ENCODE results near the gene TTN. TPM values are rescaled to one million over a fixed set of nuclear protein-coding genes. Genes with fewer than 3 reads are reported as not detected.
"Not testable (repeated sequence)": the region's sequence is repeated elsewhere in the genome, so short reads cannot be mapped to it uniquely, and the experiment has no call there.

TTN gene
- total RNA-seq, 1 experiment from 2014 or later, result not detected

- Histone ChIP-seq H3K27me3 (peaks cover 21% of the 10 kb centered on the region), H3K9me3 (no peaks in the 10 kb centered on the region), H3K36me3 (no peaks in the 10 kb centered on the region), H3K4me3 (no peak overlapping the region)
- DNase-seq, result no peak
Measured at GRCh38 chr2:178718988-178719387, 88.2 kb downstream of the TTN start.

DNA sequence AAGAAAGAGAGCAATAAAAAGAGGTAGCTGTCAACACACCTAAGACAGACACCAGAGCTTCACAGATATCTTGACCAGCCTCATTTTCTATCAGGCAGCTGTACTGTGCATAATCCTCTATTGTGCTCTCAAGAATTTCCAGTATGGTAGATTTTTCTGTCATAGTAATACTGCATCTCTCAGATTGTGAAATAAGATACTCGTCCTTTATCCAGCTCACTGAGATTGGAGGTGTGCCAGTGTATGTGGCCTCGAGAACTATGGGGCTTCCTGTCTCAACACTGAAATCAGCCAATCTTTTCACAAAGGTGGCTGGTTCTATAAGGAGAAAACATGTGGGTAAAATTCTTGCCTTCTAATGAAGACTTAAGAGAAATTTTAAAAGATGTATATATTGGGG lies 88.9 kb downstream of the TTN start:
- Histone ChIP-seq H3K27me3 (peaks cover 22% of the 10 kb centered on the region), H3K9me3 (no peaks in the 10 kb centered on the region), H3K4me3 (no peak overlapping the region), H3K36me3 (no peaks in the 10 kb centered on the region)
- no peak for DNase-seq

DNA sequence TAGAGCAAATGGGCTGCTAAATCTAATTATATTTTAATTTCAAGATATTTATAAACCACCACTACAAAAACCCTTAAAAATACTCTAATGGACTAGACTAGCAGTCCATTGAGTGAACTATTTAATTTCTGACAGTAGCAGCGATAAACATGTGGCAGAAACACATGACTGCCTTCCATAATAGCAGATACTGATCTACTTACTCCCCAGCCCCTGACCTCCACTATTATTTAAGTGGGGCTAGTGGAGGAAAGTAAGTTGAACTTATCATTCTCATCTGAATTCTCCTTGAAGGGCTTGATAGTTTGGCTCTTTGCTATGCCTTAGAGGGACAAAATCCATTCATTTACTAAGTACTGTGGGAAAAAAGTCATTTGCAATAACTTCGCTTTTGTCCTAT lies 90.8 kb downstream of the TTN start:
- Histone ChIP-seq H3K36me3 (no peaks in the 10 kb centered on the region), H3K4me3 (no peak overlapping the region), H3K9me3 (no peaks in the 10 kb centered on the region), H3K27me3 (peaks cover 19% of the 10 kb centered on the region)
- DNase-seq, result no peak

- no peaks in the 10 kb centered on the region for H3K36me3 ChIP-seq
- H3K27me3 ChIP-seq, result peaks cover 16% of the 10 kb centered on the region
- no peak for DNase-seq
- H3K9me3 ChIP-seq, result no peaks in the 10 kb centered on the region
- no peak overlapping the region for H3K4me3 ChIP-seq
Measured at GRCh38 chr2:178715366-178715765, 91.9 kb downstream of the TTN start.

- Histone ChIP-seq H3K4me3 (no peak overlapping the region), H3K9me3 (no peaks in the 10 kb centered on the region), H3K36me3 (no peaks in the 10 kb centered on the region), H3K27me3 (peaks cover 33% of the 10 kb centered on the region)
- DNase-seq, result no peak
Measured at GRCh38 chr2:178707476-178707875, 99.7 kb downstream of the TTN start.

GRCh38 chr2:178704876-178705275 lies 102.3 kb downstream of the TTN start:
- no peak for DNase-seq

GRCh38 chr2:178702361-178702760 lies 104.9 kb downstream of the TTN start:
- DNase-seq, result no peak
- Histone ChIP-seq H3K4me3 (no peak overlapping the region), H3K36me3 (no peaks in the 10 kb centered on the region), H3K9me3 (no peaks in the 10 kb centered on the region), H3K27me3 (peaks cover 18% of the 10 kb centered on the region)

More at GRCh38 chr2:178704876-178705275, 102.3 kb downstream of the TTN start:
- Histone ChIP-seq H3K4me3 (no peak overlapping the region), H3K36me3 (no peaks in the 10 kb centered on the region), H3K9me3 (no peaks in the 10 kb centered on the region), H3K27me3 (peaks cover 31% of the 10 kb centered on the region)

DNA sequence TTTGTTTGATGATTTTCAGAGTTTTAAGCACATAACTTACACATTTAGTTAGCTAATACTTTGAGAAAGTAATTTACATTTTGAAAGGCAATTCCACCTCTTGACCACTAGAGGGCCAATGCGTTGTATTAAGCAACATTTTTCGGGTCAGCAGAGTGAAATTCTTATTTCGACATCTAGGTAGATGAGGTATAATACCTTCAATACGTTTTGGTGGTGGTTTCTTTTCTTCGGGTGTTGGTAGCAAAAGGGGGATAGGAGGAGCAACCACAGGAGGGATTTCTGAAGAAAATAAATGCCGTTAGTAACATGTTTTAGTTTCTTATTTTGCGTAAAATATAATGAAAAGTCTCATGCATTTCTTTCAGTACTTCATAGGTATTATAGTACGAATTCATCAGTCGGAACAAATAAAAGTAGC lies 106.3 kb downstream of the TTN start:
- no peak for DNase-seq
- H3K9me3 ChIP-seq, result no peaks in the 10 kb centered on the region
- no peaks in the 10 kb centered on the region for H3K36me3 ChIP-seq
- H3K27me3 ChIP-seq, result peaks cover 14% of the 10 kb centered on the region; the same call in 1 of the 2 replicates
- H3K4me3 ChIP-seq, result no peak overlapping the region

DNA sequence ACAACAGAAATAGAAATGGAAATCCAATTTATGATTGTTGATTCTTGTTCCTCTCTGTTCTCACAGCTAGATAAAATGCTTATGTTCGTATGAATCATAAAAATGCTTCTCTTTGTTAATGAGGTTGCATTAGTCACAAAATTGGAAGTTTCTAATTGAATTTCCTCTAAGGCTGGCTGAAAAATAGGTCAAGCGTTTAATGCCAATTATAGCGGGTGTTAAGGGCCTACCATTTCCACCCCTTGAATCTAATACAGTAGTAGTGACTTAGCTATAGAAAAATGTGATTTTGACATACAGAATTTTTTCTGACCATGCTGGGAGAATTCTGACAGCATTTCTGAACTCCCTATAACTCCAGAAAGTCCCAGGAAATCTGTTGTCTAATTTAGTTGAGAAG lies 107.1 kb downstream of the TTN start:
- no peaks in the 10 kb centered on the region for H3K36me3 ChIP-seq
- no peak overlapping the region for H3K4me3 ChIP-seq
- peaks cover 14% of the 10 kb centered on the region; the same call in 1 of the 2 replicates for H3K27me3 ChIP-seq
- no peaks in the 10 kb centered on the region for H3K9me3 ChIP-seq
- no peak for DNase-seq

GRCh38 chr2:178692845-178693244 lies 114.4 kb downstream of the TTN start:
- Histone ChIP-seq H3K36me3 (no peaks in the 10 kb centered on the region), H3K9me3 (no peaks in the 10 kb centered on the region), H3K27me3 (peaks cover 31% of the 10 kb centered on the region), H3K4me3 (no peak overlapping the region)
- DNase-seq, result no peak

DNA sequence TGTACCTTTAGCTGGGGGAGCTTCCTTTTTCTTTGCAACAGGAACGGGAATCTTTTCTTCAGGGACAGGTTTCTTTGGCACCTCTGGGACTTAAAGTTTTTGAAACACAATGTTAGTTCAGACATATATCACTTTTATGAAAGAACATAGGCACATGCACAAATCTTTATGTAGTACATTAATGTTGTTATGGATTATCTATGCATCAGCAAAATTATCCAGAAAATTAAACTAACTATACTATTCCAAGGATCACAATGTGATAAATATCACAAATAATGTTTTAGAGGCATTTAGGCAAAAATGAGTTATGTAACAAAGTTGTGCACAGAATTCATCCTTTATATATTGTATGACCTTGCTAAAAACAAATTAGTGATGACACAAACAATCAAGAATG lies 117.4 kb downstream of the TTN start:
- Histone ChIP-seq H3K36me3 (no peaks in the 10 kb centered on the region), H3K9me3 (no peaks in the 10 kb centered on the region)
- no peak for DNase-seq

GRCh38 chr2:178683877-178684276 lies 123.3 kb downstream of the TTN start:
- Histone ChIP-seq H3K9me3 (no peaks in the 10 kb centered on the region), H3K36me3 (no peaks in the 10 kb centered on the region), H3K27me3 (peaks cover 19% of the 10 kb centered on the region), H3K4me3 (no peak overlapping the region)
- no peak for DNase-seq

More for the DNA sequence above, 117.4 kb downstream of the TTN start:
- Histone ChIP-seq H3K4me3 (no peak overlapping the region), H3K27me3 (peaks cover 22% of the 10 kb centered on the region)

- peaks cover 14% of the 10 kb centered on the region for H3K27me3 ChIP-seq
- no peak overlapping the region for H3K4me3 ChIP-seq
- H3K9me3 ChIP-seq, result no peaks in the 10 kb centered on the region
- no peak for DNase-seq
- no peaks in the 10 kb centered on the region for H3K36me3 ChIP-seq
Measured at GRCh38 chr2:178681081-178681480, 126.1 kb downstream of the TTN start.

DNA sequence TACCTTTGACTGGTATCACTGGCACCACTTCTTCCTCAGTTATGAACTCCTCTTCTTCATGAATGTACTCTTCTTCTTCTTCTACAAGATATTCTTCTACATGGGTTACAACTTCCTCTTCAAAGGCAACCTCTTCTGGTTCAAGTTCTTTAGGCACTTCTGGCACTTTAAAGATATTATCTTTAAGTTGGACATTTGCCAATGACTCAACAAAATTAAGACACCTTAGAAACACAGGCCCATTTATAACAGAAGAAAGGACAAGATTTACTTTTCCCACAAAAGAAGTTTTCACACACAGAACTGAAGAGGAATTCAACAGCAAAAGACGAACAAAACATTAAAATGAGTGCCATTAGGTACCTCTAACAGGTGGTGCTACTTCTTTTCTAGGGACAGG lies 127.3 kb downstream of the TTN start:
- no peak for DNase-seq
- peaks cover 15% of the 10 kb centered on the region for H3K27me3 ChIP-seq
- H3K9me3 ChIP-seq, result no peaks in the 10 kb centered on the region
- H3K36me3 ChIP-seq, result no peaks in the 10 kb centered on the region
- H3K4me3 ChIP-seq, result no peak overlapping the region

DNA sequence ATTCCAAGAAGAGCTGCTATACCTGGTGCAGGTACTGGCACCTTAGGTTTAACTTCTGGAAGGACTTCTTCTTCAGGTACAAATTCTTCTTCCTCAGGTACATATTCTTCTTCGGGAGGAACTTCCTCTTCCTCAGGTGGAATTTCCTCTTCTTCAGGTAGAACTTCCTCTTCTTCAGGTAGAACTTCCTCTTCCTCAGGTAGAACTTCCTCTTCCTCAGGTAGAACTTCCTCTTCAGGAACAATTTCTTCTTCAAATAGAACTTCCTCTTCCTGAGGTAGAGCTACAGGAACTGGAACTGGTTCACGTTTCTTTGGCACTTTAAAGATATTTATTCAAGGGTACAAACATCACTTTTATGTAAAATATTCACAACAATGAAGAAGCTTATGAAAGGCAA lies 129.6 kb downstream of the TTN start:
- no peaks in the 10 kb centered on the region for H3K36me3 ChIP-seq
- DNase-seq, result no peak
- peaks cover 15% of the 10 kb centered on the region for H3K27me3 ChIP-seq
- H3K4me3 ChIP-seq, result no peak overlapping the region
- no peaks in the 10 kb centered on the region for H3K9me3 ChIP-seq

DNA sequence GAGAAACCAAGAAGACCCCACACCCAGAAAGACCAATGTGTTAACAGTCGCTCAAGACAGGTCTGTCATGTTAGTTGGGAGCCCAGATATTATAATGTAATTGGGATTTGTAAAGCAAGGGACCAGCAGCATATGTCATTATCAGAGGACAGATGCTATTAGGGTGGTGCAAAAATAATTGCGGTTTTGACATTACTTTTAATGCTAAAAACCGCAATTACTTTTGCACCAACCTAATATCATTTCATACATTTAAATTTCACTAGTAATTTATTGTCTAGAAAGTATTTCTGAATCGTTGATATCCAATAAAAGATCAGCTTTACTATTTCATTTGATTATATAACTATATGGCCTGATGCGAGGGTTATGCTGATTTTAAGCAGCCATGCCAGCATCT lies 131.2 kb downstream of the TTN start:
- H3K9me3 ChIP-seq, result no peaks in the 10 kb centered on the region
- H3K36me3 ChIP-seq, result no peaks in the 10 kb centered on the region
- H3K27me3 ChIP-seq, result peaks cover 23% of the 10 kb centered on the region
- no peak overlapping the region for H3K4me3 ChIP-seq
- DNase-seq, result no peak

GRCh38 chr2:178674122-178674521 lies 133.1 kb downstream of the TTN start:
- Histone ChIP-seq H3K36me3 (no peaks in the 10 kb centered on the region), H3K9me3 (no peaks in the 10 kb centered on the region), H3K27me3 (peaks cover 26% of the 10 kb centered on the region), H3K4me3 (no peak overlapping the region)
- no peak for DNase-seq

- H3K36me3 ChIP-seq, result no peaks in the 10 kb centered on the region
- H3K9me3 ChIP-seq, result no peaks in the 10 kb centered on the region
- no peak for DNase-seq
- H3K27me3 ChIP-seq, result peaks cover 20% of the 10 kb centered on the region
- H3K4me3 ChIP-seq, result no peak overlapping the region
Measured at GRCh38 chr2:178666458-178666857, 140.8 kb downstream of the TTN start.

GRCh38 chr2:178658480-178658879 lies 148.7 kb downstream of the TTN start:
- H3K36me3 ChIP-seq, H3K27me3 ChIP-seq, H3K4me3 ChIP-seq, H3K9me3 ChIP-seq, DNase-seq: not testable (repeated sequence)
